Sigmoid colon (tissue), 7 donors: ENCODE results near the gene TMEM9. TPM values are rescaled to one million over a fixed set of nuclear protein-coding genes. Genes with fewer than 3 reads are reported as not detected.
A peak's percentile ranks its signal among the peaks of the same experiment; 100 is the strongest.

Experiments used
- DNase-seq: peaks from one replicate; pipeline ENCODE4 v3.0.0-alpha.2; 2019
- H3K27ac ChIP-seq, 4 donors: fragments of 200-600 bp; sonication (generic); one replicate each; pipeline ENCODE4 v1.5.1; 2016 to 2019; ENCODE audit warnings: mild to moderate bottlenecking in 1 of 4
- H3K27me3 ChIP-seq, 3 donors: fragments of 200-600 bp; sonication (generic); one replicate each; pipeline ENCODE4 v1.5.1; 2019; ENCODE audit warnings: mild to moderate bottlenecking in 1 of 3
- H3K36me3 ChIP-seq, 4 donors: fragments of 200-600 bp; sonication (generic); one replicate each; pipeline ENCODE4 v1.5.1; 2016 to 2019
- H3K4me1 ChIP-seq, 4 donors: fragments of 200-600 bp; sonication (generic); one replicate each; pipeline ENCODE4 v1.5.1; 2017 to 2019
- H3K4me3 ChIP-seq, 4 donors: fragments of 200-600 bp; sonication (generic); one replicate each; pipeline ENCODE4 v1.5.1; 2017 to 2019; ENCODE audit warnings: mild to moderate bottlenecking in 2 of 4, moderate library complexity in 1 of 4
- H3K9me3 ChIP-seq, 4 donors: fragments of 200-600 bp in 3 of 4; sonication (generic) in 3 of 4; one replicate each; pipeline versions ENCODE4 v1.5.1 to v1.6.1; 2013 to 2019
- EP300 ChIP-seq, 4 donors: sonication (generic); formaldehyde crosslinking; IDR thresholded peaks; one replicate each; pipeline ENCODE4 v1.6.1; 2017; ENCODE audit warnings: antibody characterized with exemption in 4 of 4
- POLR2A ChIP-seq, 2 donors: fragments of 450-650 bp; IDR thresholded peaks; one replicate each; pipeline ENCODE4 v1.6.1; 2016; ENCODE audit warnings: antibody characterized with exemption in 2 of 2, mild to moderate bottlenecking in 2 of 2, moderate library complexity in 2 of 2
- POLR2AphosphoS5 ChIP-seq, 4 donors: sonication (generic); formaldehyde crosslinking; IDR thresholded peaks; one replicate each; pipeline ENCODE4 v1.6.1; 2017; ENCODE audit warnings: antibody characterized with exemption in 4 of 4
- WGBS, 2 donors: extraction: QIAGEN DNeasy Blood & Tissue Kit; methylation state at CpG; one replicate each; pipeline ENCODE4 v1.1.7; 2013; 5-methylcytosine and 5-hydroxymethylcytosine counted together
- intact Hi-C: fragments of 100-400 bp; cut with DNase I; formaldehyde crosslinking; loops from one replicate; pipeline ENCODE4 v1.15.1; 2023
- polyA plus RNA-seq, 3 donors: library from polyadenylated mRNA; stranded (reverse); fragments of 200-250 nt; gene quantifications; one replicate each; pipeline ENCODE4 v1.2.3, GENCODE V29; 2013
- total RNA-seq, 4 donors: library from RNA; depleted of rRNA; stranded (reverse); fragments of >200 nt; gene quantifications; one replicate each; pipeline ENCODE4 v1.1.0, GENCODE V29; 2016
- TF ChIP-seq, protein P1 (sequence below), 4 experiments: fragments of 450-650 bp in 3 of 4; fragments of 200-600 bp in 1 of 4; IDR thresholded peaks; one replicate each; pipeline ENCODE4 v1.5.1; 2016 to 2019; ENCODE audit warnings: antibody characterized with exemption in 4 of 4, mild to moderate bottlenecking in 3 of 4, moderate library complexity in 2 of 4
- donor health status: healthy with polysubstance abuse.
- donor health status: Bipolar disorder and iron deficiency.
- donor health status: healthy.

Gene TMEM9
- total and polyA plus RNA-seq, 7 donors: 12.9 to 78.3 (median 56.2) TPM

DNA sequence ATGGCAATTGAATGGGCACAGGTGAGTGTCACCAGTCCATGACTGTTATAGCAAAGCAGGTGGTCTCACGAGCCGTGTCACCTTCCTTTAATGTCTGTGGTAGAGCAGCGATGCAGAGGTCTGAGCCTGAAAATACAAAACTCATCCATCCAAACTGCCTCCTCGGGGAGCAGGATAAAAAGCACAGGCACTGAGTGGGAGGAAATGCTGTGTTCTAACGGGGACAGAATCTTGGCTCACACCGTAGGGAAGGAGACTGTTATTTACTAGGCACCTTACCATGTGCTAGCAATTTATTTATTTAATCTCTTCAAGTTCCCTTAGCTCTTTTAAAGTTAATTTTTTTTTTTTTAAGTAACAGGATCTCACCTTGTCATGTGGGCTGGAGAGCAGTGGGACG is 28.5 kb downstream of the TMEM9 start:
- DNase-seq: no peak
- H3K27ac ChIP-seq: no peak overlapping the region
- H3K4me3 ChIP-seq: no peak overlapping the region
- intact Hi-C loops: no loop called here
- no peaks in the 10 kb centered on the region for H3K9me3 ChIP-seq
- 79 to 80% methylated on average over 7 of the region's 7 CpGs for WGBS, 2 donors
- no peaks in the 10 kb centered on the region for H3K36me3 ChIP-seq
- H3K27me3 ChIP-seq: peaks cover 0 to 35% (median 0%) of the 10 kb centered on the region in 3 donors
- H3K4me1 ChIP-seq: peaks cover 0 to 12% (median 9%) of the 10 kb centered on the region in 4 donors
- TF ChIP-seq, protein P1, sequence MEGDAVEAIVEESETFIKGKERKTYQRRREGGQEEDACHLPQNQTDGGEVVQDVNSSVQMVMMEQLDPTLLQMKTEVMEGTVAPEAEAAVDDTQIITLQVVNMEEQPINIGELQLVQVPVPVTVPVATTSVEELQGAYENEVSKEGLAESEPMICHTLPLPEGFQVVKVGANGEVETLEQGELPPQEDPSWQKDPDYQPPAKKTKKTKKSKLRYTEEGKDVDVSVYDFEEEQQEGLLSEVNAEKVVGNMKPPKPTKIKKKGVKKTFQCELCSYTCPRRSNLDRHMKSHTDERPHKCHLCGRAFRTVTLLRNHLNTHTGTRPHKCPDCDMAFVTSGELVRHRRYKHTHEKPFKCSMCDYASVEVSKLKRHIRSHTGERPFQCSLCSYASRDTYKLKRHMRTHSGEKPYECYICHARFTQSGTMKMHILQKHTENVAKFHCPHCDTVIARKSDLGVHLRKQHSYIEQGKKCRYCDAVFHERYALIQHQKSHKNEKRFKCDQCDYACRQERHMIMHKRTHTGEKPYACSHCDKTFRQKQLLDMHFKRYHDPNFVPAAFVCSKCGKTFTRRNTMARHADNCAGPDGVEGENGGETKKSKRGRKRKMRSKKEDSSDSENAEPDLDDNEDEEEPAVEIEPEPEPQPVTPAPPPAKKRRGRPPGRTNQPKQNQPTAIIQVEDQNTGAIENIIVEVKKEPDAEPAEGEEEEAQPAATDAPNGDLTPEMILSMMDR (IDR thresholded peaks at IDR 0.05): no peak
- TF ChIP-seq POLR2A (IDR thresholded peaks at IDR 0.05) (no peak), POLR2AphosphoS5 (IDR thresholded peaks at IDR 0.05) (no peak), EP300 (IDR thresholded peaks at IDR 0.05) (no peak)

DNA sequence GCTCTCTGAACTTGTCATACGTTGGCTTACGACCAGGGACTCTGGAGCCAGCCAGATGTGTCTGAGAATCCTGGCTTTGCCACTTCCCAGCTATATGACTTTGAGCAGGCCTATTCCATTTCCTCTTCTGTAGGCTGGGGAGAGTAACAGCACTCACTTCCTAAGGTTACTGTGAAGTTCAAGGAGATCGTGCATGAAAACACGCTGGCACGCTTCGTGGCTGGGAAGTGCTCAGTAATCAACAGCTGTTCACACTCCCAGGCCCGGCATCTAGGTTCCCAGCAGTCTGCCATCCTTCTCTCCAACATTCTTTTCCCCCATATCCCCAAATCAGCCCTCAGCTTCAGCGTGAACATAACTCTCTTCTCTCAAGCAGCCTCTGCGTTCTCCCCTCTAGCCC is 29.3 kb downstream of the TMEM9 start:
- intact Hi-C loops: no loop called here
- Histone ChIP-seq H3K9me3 (no peaks in the 10 kb centered on the region), H3K4me1 (peaks cover 0 to 12% (median 9%) of the 10 kb centered on the region in 4 donors), H3K27ac (no peak overlapping the region), H3K27me3 (peaks cover 0 to 43% (median 2%) of the 10 kb centered on the region in 3 donors), H3K36me3 (no peaks in the 10 kb centered on the region), H3K4me3 (no peak overlapping the region)
- WGBS, 2 donors: 79 to 90% methylated on average over 9 of the region's 9 CpGs
- no peak for TF ChIP-seq POLR2AphosphoS5 (IDR thresholded peaks at IDR 0.05)
- TF ChIP-seq EP300 (IDR thresholded peaks at IDR 0.05): no peak
- TF ChIP-seq POLR2A (IDR thresholded peaks at IDR 0.05): no peak
- no peak for DNase-seq

DNA sequence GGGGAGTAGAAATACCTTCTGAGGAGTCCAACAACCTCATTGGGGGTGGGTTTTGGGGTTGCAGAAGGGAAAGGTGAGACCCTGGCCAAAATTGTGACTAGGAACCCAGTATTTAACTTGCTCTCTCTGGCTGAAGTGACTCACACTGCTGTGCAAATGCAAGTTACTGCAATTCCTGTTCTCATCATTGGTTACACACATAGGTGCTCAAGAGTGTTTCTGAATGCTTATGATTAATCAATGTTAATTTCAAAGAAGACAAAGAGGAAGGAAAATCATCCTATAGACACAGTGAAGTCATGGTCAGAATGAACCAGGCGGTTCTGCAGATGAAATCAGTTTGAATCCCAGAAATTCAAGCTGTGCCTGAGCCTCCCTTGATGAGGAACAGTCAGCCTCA is 30.4 kb downstream of the TMEM9 start:
- no peak overlapping the region for H3K27ac ChIP-seq
- H3K4me1 ChIP-seq: peaks cover 0 to 12% (median 9%) of the 10 kb centered on the region in 4 donors
- no peaks in the 10 kb centered on the region for H3K36me3 ChIP-seq
- no peaks in the 10 kb centered on the region for H3K9me3 ChIP-seq
- no peak overlapping the region for H3K4me3 ChIP-seq
- H3K27me3 ChIP-seq: peaks cover 4 to 49% (median 6%) of the 10 kb centered on the region in 3 donors
- 90 to 96% methylated on average over 1 of the region's 1 CpG for WGBS, 2 donors
- intact Hi-C loops: no loop called here
- no peak for DNase-seq
- no peak for TF ChIP-seq EP300 (IDR thresholded peaks at IDR 0.05)
- TF ChIP-seq POLR2AphosphoS5 (IDR thresholded peaks at IDR 0.05): no peak
- TF ChIP-seq POLR2A (IDR thresholded peaks at IDR 0.05): no peak
- TF ChIP-seq, protein P1 (IDR thresholded peaks at IDR 0.05): no peak

DNA sequence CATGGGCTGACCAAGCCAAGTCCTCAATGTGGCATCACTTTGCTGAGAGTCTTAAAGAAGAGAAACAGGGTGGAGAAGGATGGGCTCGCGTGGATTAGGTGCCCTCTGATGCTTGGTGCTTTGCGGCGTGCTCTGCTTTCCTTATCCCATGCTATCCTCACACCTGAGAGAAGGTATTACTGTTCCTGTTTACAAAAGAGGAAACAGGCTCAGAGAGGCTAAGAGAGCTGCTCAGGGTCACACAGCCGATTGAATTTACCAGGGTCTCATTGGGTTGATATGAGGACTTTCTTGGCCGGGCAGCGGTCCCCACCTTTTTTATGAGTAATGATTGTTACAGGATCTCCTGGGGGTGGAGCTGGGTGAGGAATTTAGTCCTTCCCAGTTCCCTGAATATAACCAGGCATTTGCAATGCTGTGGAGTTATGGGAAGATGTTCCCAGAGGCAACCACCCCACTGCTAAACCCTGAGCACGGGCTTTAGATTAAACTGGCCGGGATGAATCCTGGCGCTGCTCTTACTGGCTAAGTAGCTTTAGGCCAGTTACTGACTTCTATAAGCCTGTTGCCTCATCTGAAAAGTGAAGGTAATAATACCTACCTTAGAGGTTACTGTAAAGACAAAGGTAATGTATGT is 31.8 kb downstream of the TMEM9 start:
- DNase-seq: no peak
- peaks cover 4 to 49% (median 6%) of the 10 kb centered on the region in 3 donors for H3K27me3 ChIP-seq
- H3K36me3 ChIP-seq: no peaks in the 10 kb centered on the region
- intact Hi-C loops: no loop called here
- H3K4me3 ChIP-seq: no peak overlapping the region
- 83 to 90% methylated on average over 10 of the region's 10 CpGs for WGBS, 2 donors
- peaks cover 0 to 12% (median 9%) of the 10 kb centered on the region in 4 donors for H3K4me1 ChIP-seq
- H3K27ac ChIP-seq: no peak overlapping the region
- no peak for TF ChIP-seq POLR2A (IDR thresholded peaks at IDR 0.05)
- no peak for TF ChIP-seq EP300 (IDR thresholded peaks at IDR 0.05)
- TF ChIP-seq POLR2AphosphoS5 (IDR thresholded peaks at IDR 0.05): no peak
- TF ChIP-seq, protein P1 (IDR thresholded peaks at IDR 0.05): no peak
- no peaks in the 10 kb centered on the region for H3K9me3 ChIP-seq

DNA sequence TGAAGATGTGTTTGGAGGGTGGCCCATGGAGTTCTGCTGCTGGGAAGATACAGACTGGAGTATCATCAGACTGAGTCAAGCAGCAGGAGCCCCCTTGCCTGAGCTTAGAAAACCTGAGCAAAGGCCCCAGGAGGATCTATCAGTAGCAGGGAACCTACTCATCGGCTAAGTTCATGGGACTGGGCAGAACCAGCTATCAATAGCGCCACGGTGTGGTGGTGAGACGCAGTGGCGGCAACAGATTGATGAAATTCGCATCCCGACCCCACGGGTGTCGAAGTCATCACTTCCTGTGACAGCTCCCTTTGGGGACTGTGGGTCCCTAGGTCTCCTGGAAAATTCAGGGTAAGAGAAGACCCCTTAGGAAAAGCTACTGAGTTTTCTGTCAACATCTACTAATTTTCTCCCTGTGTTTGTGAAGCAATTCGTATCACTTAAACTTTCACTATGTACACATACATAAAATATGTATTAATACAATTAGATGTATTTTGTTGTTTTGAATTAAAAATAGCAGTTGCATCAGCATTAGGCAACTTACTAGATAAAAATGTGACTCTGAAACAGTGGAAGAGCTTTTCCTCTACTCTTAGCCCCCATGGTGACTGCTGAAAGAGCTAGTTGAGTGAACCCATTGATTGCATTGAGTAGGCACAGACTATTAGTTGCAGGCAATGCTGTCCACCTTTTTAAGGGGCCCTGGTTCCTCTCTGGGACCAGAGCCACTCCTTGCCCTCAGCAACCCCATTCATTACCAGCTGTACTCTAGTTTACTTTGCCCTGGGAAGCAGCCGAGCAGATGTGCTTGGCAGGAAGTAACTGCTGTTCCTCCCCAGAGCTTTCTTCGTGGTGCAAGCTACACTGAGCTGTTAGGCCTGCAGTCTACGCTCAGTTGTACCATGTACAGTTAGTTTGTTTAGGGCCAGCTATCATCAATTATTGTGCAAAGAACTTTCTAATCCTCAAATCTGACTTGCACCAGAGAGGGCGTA is 34.8 kb downstream of the TMEM9 start:
- H3K27ac ChIP-seq: no peak overlapping the region
- no peaks in the 10 kb centered on the region for H3K36me3 ChIP-seq
- H3K4me1 ChIP-seq: peaks cover 0 to 8% (median 6%) of the 10 kb centered on the region in 4 donors
- 18 to 27% methylated on average over 14 of the region's 14 CpGs for WGBS, 2 donors
- TF ChIP-seq, protein P1 (IDR thresholded peaks at IDR 0.05): peak in 2 of 4 experiments; percentile 21 to 24
- TF ChIP-seq POLR2AphosphoS5 (IDR thresholded peaks at IDR 0.05): no peak
- no peaks in the 10 kb centered on the region for H3K9me3 ChIP-seq
- H3K4me3 ChIP-seq: no peak overlapping the region
- DNase-seq: no peak
- intact Hi-C loops: no loop called here
- peaks cover 10 to 50% (median 11%) of the 10 kb centered on the region in 3 donors for H3K27me3 ChIP-seq
